Lung microvascular endothelial cell (primary cell): ENCODE measurements around the gene MRPL36. TPM values are rescaled to one million over a fixed set of nuclear protein-coding genes. Genes with fewer than 3 reads are reported as not detected.
"Not testable (repeated sequence)": the region's sequence is repeated elsewhere in the genome, so short reads cannot be mapped to it uniquely, and the experiment has no call there.

Experiments
- DNase-seq, 2 donors: peaks; one replicate each; pipeline versions ENCODE4 v3.0.0 to v3.0.0-alpha.2; 2010; ENCODE audit warnings: low read depth in 2 of 2
- total RNA-seq: library from RNA; depleted of rRNA; stranded (reverse); fragments of >200 nt; gene quantifications from 2 replicates; pipeline ENCODE4 v1.2.1, GENCODE V29; 2014

Gene MRPL36
- total RNA-seq, 1 donor from 2014 or later = 54.2 TPM

DNA sequence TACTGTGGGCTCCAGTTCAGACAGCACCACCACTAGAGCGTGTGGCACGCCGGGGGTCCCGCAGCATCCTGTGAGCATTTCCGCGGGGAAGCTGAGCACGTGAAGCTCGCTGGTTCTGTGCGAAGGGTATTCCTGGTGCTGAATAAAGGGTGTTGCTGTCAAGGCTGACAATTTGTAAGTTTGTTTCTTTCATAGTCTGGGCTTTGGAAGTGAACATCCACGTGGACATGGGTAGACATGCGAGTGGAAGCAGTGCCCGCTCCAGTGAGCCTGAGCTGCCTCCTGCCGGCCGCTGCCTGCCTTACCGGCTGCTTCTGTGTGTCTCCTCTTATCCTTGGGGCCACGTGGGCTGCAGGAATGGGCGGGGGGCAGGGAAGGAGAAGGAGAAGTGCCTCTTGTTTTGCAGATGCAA, 16.2 kb upstream of the MRPL36 start:
- DNase-seq = no peak

DNA sequence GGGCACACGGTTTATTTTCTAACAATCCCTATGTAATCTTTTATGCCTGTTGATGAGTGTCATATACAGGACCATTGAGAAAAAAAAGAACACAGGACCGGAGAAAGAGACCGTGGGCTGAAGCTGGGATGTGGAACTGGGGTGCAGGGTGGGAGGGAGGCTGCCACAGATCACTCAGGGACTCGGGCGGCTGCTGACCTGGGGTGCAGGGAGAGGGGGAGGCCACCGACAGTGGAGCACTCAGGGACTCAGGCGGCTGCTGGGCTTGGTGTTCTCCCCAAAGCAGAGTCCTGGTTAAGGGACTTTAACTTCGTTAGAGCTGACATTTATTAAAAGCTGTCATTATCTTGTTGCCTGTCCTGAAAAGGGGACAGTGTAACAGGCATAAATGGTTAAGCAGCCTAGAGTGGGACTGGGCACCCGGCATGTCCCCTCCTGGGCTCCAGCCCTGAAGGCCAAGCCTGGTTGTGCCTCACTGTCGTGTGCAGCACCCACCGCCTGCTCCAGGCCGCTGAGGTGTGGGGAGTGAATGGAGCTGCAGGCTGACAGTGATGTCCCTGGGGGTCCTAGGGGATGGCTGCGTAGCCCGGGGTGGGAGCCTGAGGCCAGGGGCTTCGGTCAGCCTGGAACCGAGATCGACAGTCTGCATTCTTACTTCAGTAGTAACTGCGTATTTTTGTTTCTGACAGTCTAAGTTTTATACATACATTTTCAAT, 15.6 kb upstream of the MRPL36 start:
- no peak for DNase-seq

DNA sequence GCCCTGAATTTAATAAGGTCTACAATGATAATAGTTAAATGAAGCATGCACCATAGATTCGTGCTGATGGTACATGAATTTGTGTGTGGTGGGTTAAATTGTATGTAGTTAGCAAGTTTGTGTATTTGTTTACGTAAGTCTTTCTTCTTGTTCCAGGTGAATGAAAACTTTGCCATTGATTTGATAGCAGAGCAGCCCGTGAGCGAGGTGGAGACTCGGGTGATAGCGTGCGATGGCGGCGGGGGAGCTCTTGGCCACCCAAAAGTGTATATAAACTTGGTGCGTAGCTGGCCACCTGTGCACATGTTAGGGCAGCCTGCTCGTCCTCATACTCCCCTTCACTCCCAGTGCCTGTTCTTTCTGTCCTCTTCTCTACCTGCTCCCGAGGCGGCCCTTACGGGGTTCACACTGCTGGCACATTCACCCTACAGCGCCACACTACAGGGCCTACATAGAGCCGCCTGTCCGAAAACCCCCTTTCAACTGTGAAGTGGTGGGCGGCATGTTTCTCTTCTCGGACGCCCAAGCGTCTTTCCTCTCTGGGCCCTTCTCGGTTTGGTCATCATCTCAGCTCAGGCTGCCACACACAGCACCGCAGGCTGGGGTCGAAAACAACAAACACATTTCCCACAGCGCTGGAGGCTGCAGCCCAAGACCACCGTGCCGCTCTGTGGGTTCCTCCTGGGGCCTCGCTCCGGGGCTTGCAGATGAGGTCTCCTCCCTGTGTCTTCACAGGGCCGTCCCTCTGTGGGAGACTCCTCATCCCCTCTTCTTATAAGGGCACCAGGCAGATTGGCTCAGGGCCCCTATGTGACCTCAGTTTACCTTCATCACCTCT, 14.8 kb upstream of the MRPL36 start:
- no peak for DNase-seq

DNA sequence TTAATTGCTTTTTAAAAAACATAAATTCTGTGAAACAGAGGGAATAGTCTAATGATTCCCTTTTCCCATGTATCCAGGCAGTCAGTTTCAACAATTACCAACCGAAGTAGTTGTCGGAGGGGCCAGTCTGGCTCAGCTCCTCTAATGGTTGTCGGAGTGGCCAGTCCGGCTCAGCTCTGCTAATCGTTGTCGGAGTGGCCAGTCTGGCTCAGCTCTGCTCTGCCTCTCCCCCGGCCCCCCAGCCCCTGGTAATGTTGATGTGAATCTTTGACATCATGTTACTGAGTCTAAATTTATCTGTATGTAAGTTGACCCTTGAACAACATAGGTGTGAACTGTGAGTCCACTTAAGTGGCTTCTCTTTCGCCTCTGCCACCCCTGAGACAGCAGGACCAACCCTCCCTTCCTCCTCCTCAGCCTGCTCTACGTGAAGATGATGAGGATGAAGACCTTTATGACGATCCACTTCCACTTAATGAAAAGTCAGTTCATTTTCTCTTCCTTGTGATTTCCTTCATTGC, 11.0 kb upstream of the MRPL36 start:
- no peak for DNase-seq

DNA sequence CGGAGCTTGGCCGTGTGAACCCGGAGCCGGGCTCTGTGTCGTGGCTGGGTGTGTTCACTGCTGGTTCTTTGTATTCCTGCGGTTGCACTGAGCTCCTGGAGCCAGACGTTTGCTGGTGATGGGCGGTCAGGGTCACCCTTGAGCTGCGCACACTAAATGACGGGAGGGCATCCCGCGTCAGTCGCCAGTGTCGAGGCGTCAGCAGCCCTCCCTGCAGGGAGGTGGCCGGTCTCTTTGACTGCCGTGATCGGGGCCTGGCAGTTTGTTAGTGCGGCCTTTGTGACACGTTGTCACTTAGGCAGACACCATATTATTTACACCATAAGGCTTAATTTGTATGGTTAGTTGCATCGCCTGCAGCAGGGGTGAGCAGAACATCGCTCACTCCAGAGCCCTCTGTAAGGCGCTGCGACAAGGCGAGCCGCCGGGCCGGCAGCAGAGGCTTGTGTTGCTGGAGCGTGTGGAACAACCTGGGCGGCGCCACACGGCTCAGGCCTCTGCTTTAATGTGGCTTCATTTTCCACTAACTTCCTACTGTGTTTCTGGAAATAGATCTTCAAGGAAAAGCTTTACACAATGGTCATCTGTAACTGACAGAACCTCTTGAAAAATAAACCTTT, 9.9 kb upstream of the MRPL36 start:
- no peak for DNase-seq

DNA sequence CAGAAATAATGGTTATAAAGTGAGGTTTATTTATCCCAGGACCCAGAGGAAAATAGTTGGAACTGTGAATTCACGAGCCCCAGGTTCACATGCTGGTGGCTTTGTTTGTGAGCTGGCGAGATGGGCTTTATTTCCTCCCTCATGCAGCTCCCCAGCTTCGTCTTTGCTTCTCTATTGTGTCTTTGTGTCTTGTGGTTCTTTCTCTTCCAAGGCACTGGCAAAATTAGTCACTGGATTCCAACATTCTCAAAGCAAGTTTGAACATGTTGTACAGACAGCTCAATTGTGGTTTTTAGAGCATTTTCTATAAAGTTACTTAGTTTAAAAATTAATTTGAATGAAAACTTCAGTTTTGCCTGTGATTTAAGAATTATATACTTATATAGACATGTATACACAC, 8.8 kb upstream of the MRPL36 start:
- peak in 1 of 2 donors; percentile 19 for DNase-seq

DNA sequence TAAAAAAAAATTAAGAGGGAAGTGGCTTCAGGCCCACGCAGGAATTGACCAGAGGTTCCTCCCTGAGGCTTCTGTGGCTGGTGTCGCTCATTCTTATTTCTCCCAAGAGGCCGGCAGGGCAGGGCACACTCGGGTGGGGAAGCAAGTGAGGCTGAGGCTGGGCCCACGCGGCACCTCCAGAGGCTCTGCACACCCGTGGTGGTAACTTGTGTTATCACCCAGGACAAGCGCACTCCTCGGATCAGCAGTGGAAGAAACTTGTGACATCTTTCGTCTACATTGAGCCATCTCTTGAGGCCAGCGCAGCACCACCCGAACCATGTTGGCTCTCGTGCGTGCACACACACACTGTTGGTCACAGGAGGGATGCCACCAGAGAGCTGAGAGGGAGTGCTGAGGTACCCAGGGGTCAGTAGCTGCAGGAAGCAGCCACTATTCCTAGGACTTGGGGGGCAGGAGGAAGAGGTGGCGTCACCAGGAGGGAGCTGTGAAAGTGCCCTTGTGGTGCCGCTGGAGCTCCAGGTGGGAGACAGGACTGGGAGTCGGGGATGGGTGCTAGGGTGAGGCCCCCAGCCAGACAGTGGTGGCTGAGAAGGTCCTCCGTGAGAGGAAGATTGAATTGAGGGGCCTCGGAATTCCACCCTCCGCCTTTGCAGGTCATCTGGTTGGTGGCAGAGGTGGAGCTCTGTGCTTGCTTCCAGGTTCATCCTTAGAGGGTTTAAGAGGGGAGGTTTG, 8.0 kb upstream of the MRPL36 start:
- no peak for DNase-seq

DNA sequence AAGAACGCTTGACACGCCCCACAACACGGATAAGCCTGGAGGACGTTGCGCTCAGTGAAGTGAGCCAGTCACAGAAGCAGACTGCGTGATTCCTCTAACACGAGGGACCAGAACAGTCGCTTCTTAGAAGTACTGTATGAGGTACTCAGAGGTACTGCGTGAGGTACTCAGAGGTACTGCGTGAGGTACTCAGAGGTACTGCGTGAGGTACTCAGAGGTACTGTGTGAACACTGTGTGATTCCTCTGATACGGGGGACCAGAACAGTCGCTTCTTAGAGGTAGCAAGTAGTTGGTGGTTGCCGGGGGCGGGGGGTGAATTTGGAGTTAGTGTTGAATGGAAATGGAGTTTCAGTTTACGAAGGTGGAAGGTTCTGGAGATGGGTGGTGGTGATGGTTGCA, 7.3 kb upstream of the MRPL36 start:
- no peak for DNase-seq

DNA sequence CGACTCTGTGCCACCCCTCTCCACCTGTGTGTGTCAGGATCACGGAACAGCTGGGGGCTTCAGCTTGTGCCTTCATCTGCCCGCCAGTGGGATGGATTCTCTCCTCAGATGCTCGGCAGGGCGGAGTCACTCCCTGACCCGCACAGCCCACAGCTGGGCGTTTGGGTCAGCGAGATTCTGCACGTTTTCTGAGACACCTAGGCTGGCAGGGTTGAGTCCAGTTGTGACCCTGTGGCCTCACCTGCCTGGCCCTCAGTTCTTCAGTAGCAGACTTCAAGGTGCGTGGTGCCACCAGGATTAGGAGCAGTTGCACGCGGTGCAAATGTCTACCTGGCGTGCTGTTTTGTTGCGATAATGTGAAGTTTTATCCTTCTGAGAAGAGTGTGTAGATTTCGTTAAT, 6.6 kb upstream of the MRPL36 start:
- no peak for DNase-seq

DNA sequence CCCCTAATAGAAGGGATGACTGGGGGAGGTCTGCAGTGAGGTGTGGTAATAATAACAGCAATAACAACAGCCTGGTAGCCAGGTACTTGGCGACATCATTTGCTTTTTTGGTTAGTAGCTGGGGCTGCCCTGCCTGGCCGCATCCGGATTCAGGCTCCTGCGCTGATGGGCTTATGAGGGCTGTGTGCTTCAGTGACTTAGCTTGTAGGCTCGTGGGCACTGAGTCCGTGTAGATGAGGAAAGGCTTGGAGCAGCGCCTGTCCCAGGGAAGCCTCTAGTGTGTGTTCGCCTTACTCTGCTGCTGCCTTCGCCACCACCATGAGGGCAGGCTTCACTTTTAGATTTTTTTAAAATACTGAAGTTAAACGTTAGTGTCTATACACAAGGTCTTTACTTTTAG, 6.1 kb upstream of the MRPL36 start:
- DNase-seq = no peak

DNA sequence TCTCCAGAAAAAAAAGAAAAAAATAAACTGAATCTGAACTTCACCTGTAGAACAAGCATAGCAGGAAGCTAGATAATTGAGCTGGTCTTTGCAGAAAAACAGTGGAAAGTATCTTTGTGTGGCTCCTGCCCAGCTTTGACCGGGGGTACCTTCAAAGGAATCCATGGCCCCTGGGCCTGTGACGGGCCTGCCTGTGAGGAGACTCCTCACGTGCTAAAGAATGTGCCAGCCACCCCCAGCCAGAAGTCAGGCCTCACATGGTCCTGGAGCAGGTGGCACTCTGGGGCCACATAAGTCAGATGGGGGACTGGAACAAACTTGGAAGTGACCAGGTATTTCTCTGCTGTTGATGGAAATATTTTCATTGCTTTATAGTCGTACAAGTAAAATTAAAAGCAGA, 5.7 kb upstream of the MRPL36 start:
- no peak for DNase-seq

DNA sequence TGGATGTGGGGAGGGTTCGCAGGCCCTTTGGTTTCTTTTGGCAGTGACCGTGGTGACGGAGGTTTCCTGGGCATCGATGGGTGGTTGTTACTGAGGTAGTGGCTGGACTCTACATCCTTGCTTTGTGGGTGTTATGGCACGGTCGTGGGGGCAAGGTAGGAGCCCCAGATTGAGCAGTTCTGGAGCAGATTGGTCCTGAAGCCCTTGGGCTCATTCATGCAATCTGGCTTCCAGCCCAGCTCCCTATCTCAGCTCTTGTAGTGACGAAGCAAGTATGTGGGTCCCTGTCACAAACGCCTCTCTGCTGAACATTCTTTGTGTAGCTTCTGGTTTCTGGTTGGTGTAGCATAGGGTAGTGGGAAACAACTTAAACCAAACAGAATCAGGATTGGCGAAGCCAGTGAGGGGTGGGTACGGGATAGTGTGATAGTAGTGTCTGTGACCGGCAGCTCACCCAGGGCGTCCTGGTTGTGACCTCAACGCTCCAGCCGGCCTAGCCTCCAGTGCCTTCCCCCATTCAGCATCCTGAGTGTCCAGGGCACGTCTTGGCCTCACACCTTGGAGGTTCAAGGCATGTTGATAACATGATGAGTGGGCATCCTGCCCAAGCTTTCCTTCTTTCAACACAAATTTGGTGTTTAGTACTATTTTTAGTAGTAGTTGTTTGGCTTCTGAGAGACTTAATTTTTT, 4.5 kb upstream of the MRPL36 start:
- DNase-seq = no peak

DNA sequence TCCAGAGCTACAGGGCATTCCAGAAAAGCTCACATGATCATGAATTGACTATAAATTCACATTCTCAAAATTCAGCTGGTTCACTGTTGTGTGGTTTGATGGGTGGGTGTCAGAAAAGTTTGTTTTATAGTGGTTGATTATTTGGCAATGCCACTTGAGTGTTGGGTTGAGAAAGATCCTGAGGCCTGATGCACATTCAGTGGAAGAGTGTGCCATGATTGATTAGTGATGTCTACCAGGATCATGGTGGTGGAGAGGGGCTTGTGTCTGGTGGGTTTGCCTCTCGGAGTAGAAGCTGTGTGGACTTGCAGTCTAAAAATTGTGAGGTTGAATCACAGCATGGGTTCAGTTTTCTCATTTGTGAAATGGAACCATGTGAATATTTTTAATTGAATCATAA, 3.6 kb upstream of the MRPL36 start:
- DNase-seq = no peak

DNA sequence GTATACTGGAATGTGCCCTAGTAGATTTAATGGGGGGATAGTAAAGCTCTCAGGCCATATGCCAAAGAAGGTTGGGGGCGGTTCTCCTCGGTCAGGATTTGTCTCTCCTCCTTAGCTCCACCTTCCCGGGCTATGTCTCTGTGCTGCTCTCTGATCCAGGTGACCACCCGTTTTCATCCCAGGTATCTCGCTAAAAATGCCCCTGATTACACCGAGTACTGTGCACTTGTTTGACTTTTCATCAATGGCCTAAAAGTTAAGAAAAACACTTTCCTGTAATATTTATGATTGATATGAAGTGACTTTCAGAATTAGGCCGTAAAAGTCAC, 2.3 kb upstream of the MRPL36 start:
- peak in 1 of 2 donors; percentile 10 for DNase-seq

DNA sequence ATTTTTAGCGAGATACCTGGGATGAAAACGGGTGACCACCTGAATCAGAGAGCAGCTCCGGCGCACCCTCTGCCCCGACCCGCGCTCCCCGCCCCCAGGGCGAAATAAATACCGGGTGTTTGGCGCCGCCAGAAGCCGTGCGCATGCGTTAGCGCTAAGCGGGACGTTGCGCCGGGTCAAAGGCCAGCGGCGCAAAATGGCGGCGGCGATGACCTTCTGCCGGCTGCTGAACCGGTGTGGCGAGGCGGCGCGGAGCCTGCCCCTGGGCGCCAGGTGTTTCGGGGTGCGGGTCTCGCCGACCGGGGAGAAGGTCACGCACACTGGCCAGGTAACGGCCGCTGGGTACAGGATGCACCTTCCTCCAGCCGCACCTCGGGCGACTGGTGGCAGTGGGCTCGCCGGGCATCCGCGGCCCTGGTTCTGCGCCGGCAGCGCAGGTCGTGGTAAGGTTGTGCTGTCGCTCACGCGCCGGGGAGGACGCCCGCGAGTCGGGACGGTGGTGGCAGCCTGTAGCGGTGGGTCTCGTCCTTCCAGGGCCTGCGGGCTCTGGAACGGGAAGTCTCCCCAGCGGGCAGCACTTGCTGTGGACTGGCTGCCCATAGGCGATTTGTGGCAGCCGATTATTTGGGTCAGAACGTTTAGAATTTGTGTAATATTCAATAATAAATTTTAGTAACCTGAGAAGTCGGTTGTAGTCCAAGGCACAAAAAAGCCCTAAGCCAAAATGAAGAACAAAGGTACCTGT, 1.8 kb upstream of the MRPL36 start, which contains the start of gene NDUFS6:
Gene NDUFS6, plus strand, starts transcription at position 186 of the 745 bp plus-strand sequence. Its CDS starts 11 bp downstream, at position 197.
- peak; percentile 80 to 83 for DNase-seq

DNA sequence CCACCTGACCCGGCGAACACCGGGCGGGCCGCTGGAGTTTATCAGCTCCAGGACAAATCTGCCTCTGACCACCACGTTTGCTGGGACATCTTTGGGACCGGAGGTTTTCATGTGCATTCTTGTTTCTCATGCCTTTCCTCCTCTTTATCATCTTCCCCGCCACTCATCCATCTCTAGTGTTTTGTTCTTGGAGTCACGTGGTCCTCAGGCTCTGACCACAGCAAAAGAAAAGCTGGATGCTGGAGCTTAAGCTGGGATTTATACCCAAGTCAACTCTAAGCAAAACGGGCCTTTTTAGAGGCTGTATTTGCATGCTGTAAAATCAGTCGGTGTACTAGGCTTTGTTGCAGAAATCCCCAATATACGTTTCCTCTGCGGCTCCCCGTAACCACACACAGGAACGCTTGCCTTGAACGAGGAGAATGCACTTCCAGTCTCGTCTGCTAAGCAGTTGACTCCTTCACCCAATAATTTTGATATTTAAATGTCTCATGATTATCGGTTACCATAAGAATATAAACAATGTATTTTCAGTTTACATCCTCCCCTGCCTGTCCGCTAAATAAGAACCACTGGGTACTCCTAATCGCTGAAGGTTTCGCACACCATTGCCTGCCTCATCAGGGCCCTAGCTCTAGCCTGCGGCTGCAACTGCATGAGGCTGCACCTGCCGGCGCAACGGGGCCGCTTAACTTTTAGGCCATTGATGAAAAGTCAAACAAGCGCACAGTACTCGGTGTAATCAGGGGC, 1.0 kb upstream of the MRPL36 start:
- DNase-seq = no peak

DNA sequence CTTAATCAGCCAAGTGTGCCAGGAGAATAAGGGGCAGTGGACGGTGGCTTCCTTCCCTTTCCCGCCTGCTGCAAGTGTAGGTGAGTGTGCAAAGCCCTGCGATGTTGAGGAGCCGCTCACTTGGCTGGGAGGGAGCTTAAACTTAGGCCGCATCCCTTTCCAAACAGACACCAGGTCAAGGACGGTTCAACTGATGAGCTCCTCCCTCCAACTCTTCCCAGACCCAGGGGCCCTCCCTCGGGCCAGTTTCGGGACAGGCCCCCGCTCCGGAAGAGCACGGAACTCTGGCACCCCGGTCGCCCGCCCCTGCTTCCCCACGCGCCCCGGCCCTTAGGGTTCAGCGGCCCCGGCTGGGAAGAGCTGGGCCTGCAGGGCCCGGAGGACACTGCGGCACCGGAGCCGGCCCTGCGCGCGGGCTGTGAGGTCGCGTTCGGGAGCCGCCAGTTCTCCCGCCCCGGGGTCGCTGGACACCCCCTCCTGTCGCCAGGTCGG, 481 bp downstream of the MRPL36 start:
- DNase-seq = peak; percentile 27 to 30

DNA sequence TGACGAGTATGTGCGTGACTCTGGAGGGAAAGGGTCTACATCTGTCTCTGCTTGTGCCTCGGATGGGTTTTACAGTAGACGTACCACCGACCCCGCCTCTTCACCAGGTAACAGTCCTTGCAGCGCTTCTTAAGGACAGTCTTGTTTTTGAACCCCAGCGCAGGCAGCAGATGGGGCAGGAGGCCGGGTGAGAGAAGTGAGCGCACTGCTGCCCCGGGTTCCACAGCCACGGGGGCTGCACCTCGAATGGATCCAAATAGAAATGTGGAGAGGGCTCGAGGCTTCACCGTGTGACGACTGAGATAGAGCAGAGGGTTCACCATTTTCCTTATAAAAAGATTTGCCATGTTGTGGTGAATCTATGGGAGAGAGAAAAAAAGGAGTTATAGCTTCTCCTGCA, 1.0 kb downstream of the MRPL36 start:
- not testable (repeated sequence) for DNase-seq

DNA sequence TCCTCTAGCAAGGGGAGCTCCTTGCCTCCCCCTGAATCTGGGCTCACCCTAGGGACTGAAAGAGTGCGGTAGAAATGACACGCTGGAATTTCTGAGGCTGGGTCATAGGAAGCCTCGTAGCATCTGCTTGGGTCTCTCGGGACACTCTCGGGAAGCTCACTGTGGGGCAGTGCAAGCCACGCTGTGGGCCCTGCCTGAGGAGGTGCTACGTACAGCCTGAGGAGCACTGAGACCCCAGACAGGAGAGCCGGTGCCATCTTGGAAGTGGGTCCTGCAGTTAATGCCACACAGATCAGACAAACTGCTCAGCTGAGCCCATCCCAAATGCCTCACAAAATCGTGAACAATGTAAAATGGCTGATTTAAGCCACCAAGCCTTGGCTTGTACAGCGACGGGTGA, 1.8 kb downstream of the MRPL36 start:
- no peak for DNase-seq
